KMS-11 (cell line): Measurements from ENCODE around the gene MAGI2.

ENCODE experiments used
- H2AFZ ChIP-seq: fragments of 200-600 bp; sonication (generic); 2 replicates; pipeline ENCODE4 v1.6.1; 2016; ENCODE audit warnings: antibody characterized with exemption, mixed run types, low read depth
- H3K27ac ChIP-seq: fragments of 200-600 bp; sonication (generic); 2 replicates; pipeline ENCODE4 v1.6.1; 2016; ENCODE audit warnings: mild to moderate bottlenecking, mixed run types
- H3K27me3 ChIP-seq: fragments of 200-600 bp; sonication (generic); 2 replicates; pipeline ENCODE4 v1.6.1; 2017; ENCODE audit warnings: mild to moderate bottlenecking, low read depth, mixed run types, moderate library complexity; ENCODE audit not compliant: insufficient read depth
- H3K36me3 ChIP-seq: fragments of 200-600 bp; sonication (generic); 2 replicates; pipeline ENCODE4 v1.6.1; 2017; ENCODE audit warnings: mild to moderate bottlenecking, mixed run types; ENCODE audit not compliant: insufficient read depth
- H3K4me1 ChIP-seq: fragments of 200-600 bp; sonication (generic); 2 replicates; pipeline ENCODE4 v1.6.1; 2016; ENCODE audit warnings: mild to moderate bottlenecking, low read depth, mixed run types; ENCODE audit not compliant: poor library complexity, severe bottlenecking
- H3K4me2 ChIP-seq: fragments of 200-600 bp; sonication (generic); 2 replicates; pipeline ENCODE4 v1.7.0; 2016; ENCODE audit warnings: mild to moderate bottlenecking, mixed run types
- H3K4me3 ChIP-seq: fragments of 200-600 bp; sonication (generic); IDR thresholded peaks from 2 replicates; pipeline ENCODE4 v1.6.1; 2017; ENCODE audit warnings: low read depth, low read length, mixed read lengths; ENCODE audit not compliant: insufficient read depth
- H3K79me2 ChIP-seq: fragments of 200-600 bp; sonication (generic); 2 replicates; pipeline ENCODE4 v1.6.1; 2016; ENCODE audit warnings: low read depth, mixed run types; ENCODE audit not compliant: insufficient read depth
- H3K9ac ChIP-seq: fragments of 200-600 bp; sonication (generic); 2 replicates; pipeline ENCODE4 v1.6.1; 2016; ENCODE audit warnings: mild to moderate bottlenecking, mixed run types
- H4K20me1 ChIP-seq: fragments of 200-600 bp; sonication (generic); 2 replicates; pipeline ENCODE4 v1.6.1; 2016; ENCODE audit warnings: mild to moderate bottlenecking, mixed run types; ENCODE audit not compliant: insufficient read depth
- TF ChIP-seq, protein P1 (sequence below): fragments of 200-600 bp; sonication (generic); conservative IDR thresholded peaks from 2 replicates; pipeline ENCODE4 v1.6.1; 2017; ENCODE audit warnings: low read depth, mild to moderate bottlenecking, antibody characterized with exemption, low read length, moderate library complexity, mixed read lengths

The MAGI2 gene

DNA sequence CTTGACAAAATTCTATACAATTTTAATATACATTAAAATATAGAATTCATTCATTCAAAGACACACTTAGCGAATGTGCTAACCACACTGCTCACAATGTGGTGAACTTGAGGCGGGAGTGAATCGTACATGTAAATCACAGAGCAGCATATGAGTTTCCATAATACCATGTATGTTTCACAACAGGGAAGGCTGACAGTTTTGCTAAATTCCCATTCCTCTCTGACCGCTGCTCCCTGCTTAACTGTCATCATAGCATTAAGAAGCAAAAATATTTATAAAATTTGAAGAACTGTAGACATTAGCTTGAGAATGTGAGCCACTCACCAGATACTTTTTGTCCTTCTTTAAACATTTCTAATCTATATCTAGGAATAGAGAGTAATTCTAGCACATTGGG is 763.3 kb downstream of the MAGI2 start:
- Histone ChIP-seq H3K27ac (no peak overlapping the region), H3K4me2 (no peak overlapping the region), H2AFZ (no peak overlapping the region), H4K20me1 (no peaks in the 10 kb centered on the region), H3K79me2 (no peaks in the 10 kb centered on the region), H3K27me3 (no peaks in the 10 kb centered on the region), H3K36me3 (no peaks in the 10 kb centered on the region), H3K9ac (no peak overlapping the region), H3K4me3 (no peak overlapping the region), H3K4me1 (no peaks in the 10 kb centered on the region)
- TF ChIP-seq, protein P1, sequence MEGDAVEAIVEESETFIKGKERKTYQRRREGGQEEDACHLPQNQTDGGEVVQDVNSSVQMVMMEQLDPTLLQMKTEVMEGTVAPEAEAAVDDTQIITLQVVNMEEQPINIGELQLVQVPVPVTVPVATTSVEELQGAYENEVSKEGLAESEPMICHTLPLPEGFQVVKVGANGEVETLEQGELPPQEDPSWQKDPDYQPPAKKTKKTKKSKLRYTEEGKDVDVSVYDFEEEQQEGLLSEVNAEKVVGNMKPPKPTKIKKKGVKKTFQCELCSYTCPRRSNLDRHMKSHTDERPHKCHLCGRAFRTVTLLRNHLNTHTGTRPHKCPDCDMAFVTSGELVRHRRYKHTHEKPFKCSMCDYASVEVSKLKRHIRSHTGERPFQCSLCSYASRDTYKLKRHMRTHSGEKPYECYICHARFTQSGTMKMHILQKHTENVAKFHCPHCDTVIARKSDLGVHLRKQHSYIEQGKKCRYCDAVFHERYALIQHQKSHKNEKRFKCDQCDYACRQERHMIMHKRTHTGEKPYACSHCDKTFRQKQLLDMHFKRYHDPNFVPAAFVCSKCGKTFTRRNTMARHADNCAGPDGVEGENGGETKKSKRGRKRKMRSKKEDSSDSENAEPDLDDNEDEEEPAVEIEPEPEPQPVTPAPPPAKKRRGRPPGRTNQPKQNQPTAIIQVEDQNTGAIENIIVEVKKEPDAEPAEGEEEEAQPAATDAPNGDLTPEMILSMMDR: no peak

DNA sequence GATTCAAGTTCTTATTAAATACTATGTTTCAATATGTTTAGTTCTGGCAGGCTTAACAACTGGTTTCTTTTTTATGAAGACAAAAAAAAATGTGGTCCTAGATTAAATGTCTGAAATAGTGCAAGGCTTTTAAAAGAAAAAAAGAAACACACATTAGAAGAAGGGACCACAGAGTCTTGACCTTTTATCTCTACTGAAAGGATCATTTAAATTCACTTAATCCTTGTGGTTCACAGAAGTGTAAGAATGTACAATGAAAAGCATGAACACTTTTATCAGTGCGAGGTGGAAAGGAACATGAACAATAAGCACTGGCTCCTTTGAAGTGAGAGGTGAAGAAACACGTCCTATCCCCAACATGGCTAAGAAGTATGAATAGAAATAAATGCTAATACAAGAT is 765.1 kb downstream of the MAGI2 start:
- no peak overlapping the region for H3K27ac ChIP-seq
- TF ChIP-seq, protein P1: no peak
- H3K79me2 ChIP-seq: no peaks in the 10 kb centered on the region
- no peak overlapping the region for H3K9ac ChIP-seq
- H3K4me2 ChIP-seq: no peak overlapping the region
- H3K36me3 ChIP-seq: no peaks in the 10 kb centered on the region
- no peaks in the 10 kb centered on the region for H4K20me1 ChIP-seq
- H3K4me3 ChIP-seq: no peak overlapping the region
- H3K4me1 ChIP-seq: no peaks in the 10 kb centered on the region
- H3K27me3 ChIP-seq: no peaks in the 10 kb centered on the region
- no peak overlapping the region for H2AFZ ChIP-seq

DNA sequence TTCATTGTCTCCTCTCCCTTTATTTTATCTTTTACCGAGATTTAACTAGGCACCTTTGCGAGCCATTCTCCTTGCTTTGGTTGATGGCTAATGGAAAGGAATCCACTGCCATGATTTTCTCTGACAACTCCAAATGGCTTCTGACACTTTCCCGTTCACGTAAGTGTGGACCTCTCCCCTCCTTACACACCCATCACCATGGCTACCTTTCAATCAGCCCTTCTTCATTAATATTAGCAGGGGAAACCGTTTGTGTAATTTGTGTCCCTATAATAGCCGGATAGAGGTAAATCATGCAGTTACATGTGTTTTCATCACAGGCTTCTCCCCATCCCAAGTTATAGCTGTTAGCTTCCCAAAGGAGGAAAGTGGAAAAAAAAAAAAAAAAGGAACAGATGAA is 767.3 kb downstream of the MAGI2 start:
- Histone ChIP-seq H3K9ac (no peak overlapping the region), H2AFZ (no peak overlapping the region), H3K27me3 (no peaks in the 10 kb centered on the region), H3K4me3 (no peak overlapping the region), H4K20me1 (no peaks in the 10 kb centered on the region), H3K27ac (no peak overlapping the region), H3K79me2 (no peaks in the 10 kb centered on the region), H3K4me2 (no peak overlapping the region), H3K4me1 (no peaks in the 10 kb centered on the region), H3K36me3 (no peaks in the 10 kb centered on the region)
- TF ChIP-seq, protein P1: no peak

DNA sequence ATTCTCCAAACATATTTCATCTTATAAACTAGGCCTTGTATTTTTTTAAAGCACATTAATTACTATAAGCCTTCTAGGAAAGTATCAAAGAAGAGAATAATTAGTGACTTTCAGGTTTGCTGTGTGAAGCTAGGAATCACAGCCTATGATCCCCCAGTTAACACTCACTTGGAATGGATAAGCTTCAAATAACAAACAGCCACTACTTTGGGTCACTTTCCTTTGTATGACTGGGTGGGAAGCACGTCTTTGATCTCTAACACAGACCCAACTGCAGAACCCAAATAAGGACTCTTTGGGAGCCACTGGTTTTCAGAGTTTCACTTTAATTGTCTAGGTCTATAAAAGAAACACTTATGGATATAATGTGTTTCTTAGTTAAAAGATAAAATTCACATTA is 769.3 kb downstream of the MAGI2 start:
- Histone ChIP-seq H3K4me2 (no peak overlapping the region), H3K36me3 (no peaks in the 10 kb centered on the region), H4K20me1 (no peaks in the 10 kb centered on the region), H3K4me3 (no peak overlapping the region), H3K79me2 (no peaks in the 10 kb centered on the region), H3K27ac (no peak overlapping the region), H3K4me1 (no peaks in the 10 kb centered on the region), H3K9ac (no peak overlapping the region), H2AFZ (no peak overlapping the region), H3K27me3 (no peaks in the 10 kb centered on the region)
- TF ChIP-seq, protein P1: no peak

DNA sequence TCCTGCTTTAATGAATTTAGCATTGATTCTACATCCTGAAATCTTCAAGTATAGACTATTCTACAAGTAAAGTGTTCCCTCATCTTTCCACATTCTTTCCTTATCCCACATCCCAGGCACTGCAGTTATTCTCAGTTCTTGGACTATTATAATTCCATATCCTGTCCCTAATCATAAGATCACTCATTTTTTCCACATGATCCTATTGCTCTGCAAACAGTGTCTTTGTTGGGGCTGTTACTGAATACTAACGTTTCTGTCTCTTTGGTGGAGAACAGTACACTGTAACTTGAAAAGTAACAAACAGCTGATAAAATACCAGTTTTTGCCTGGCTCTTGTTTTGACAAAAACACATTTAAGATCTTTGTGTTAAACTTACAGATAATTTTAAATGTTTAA is 769.9 kb downstream of the MAGI2 start:
- H2AFZ ChIP-seq: no peak overlapping the region
- H3K9ac ChIP-seq: no peak overlapping the region
- H3K36me3 ChIP-seq: no peaks in the 10 kb centered on the region
- no peaks in the 10 kb centered on the region for H4K20me1 ChIP-seq
- no peaks in the 10 kb centered on the region for H3K79me2 ChIP-seq
- no peak overlapping the region for H3K27ac ChIP-seq
- H3K27me3 ChIP-seq: no peaks in the 10 kb centered on the region
- no peak overlapping the region for H3K4me2 ChIP-seq
- no peaks in the 10 kb centered on the region for H3K4me1 ChIP-seq
- no peak overlapping the region for H3K4me3 ChIP-seq
- TF ChIP-seq, protein P1: no peak
